Suprapubic skin (tissue), 3 donors: ENCODE results near the gene RTP5.

Experiments used
- POLR2A ChIP-seq, 2 donors: fragments of 450-650 bp; IDR thresholded peaks; one replicate each; pipeline ENCODE4 v1.6.1; 2017; ENCODE audit warnings: antibody characterized with exemption in 2 of 2, mild to moderate bottlenecking in 2 of 2, moderate library complexity in 2 of 2
- TF ChIP-seq, protein P1 (sequence below), 2 donors: fragments of 200-600 bp in 1 of 2; fragments of 450-650 bp in 1 of 2; sonication (generic) in 1 of 2; IDR thresholded peaks; one replicate each; pipeline ENCODE4 v1.5.1; 2016 to 2019; ENCODE audit warnings: antibody characterized with exemption in 2 of 2, mild to moderate bottlenecking in 1 of 2, moderate library complexity in 1 of 2

GRCh38 chr2:241857572-241858121 is 11.9 kb upstream of the RTP5 start:
- TF ChIP-seq POLR2A (IDR thresholded peaks at IDR 0.05), result no peak
- TF ChIP-seq, protein P1, sequence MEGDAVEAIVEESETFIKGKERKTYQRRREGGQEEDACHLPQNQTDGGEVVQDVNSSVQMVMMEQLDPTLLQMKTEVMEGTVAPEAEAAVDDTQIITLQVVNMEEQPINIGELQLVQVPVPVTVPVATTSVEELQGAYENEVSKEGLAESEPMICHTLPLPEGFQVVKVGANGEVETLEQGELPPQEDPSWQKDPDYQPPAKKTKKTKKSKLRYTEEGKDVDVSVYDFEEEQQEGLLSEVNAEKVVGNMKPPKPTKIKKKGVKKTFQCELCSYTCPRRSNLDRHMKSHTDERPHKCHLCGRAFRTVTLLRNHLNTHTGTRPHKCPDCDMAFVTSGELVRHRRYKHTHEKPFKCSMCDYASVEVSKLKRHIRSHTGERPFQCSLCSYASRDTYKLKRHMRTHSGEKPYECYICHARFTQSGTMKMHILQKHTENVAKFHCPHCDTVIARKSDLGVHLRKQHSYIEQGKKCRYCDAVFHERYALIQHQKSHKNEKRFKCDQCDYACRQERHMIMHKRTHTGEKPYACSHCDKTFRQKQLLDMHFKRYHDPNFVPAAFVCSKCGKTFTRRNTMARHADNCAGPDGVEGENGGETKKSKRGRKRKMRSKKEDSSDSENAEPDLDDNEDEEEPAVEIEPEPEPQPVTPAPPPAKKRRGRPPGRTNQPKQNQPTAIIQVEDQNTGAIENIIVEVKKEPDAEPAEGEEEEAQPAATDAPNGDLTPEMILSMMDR (IDR thresholded peaks at IDR 0.05), result no peak
